SJCRH30 (cell line): ENCODE data around the gene CYB5R3. TPM values are rescaled to one million over a fixed set of nuclear protein-coding genes. Genes with fewer than 3 reads are reported as not detected.
"Not testable (repeated sequence)": the region's sequence is repeated elsewhere in the genome, so short reads cannot be mapped to it uniquely, and the experiment has no call there.

Experiments used
- DNase-seq, 2 experiments: peaks; one replicate each; pipeline ENCODE4 v3.0.0-alpha.2; 2015 to 2020
- H3K27ac ChIP-seq: fragments of 250-450 bp; sonication (Bioruptor Pico); 2 replicates; pipeline ENCODE4 v1.5.1; 2020; ENCODE audit warnings: mild to moderate bottlenecking, moderate library complexity
- H3K27me3 ChIP-seq: fragments of 250-450 bp; sonication (Bioruptor Pico); 2 replicates; pipeline ENCODE4 v1.5.1; 2020; ENCODE audit warnings: mild to moderate bottlenecking, moderate library complexity
- H3K36me3 ChIP-seq: fragments of 250-450 bp; sonication (Bioruptor Pico); 2 replicates; pipeline ENCODE4 v1.5.1; 2020; ENCODE audit warnings: mild to moderate bottlenecking, moderate library complexity
- H3K4me1 ChIP-seq: fragments of 250-450 bp; sonication (Bioruptor Pico); 2 replicates; pipeline ENCODE4 v1.5.1; 2020; ENCODE audit warnings: mild to moderate bottlenecking, moderate library complexity
- H3K4me3 ChIP-seq: fragments of 250-450 bp; sonication (Bioruptor Pico); 2 replicates; pipeline ENCODE4 v1.5.1; 2020; ENCODE audit warnings: mild to moderate bottlenecking, moderate library complexity
- H3K9me3 ChIP-seq: fragments of 250-450 bp; sonication (Bioruptor Pico); replicated peaks from 2 replicates; pipeline ENCODE4 v1.5.1; 2020; ENCODE audit warnings: mild to moderate bottlenecking, moderate library complexity
- total RNA-seq: library from RNA; depleted of rRNA; stranded (reverse); fragments of >200 nt; shearing (Covaris generic); gene quantifications from 2 replicates; pipeline ENCODE4 v1.2.3, GENCODE V29; 2014

Gene CYB5R3
- total RNA-seq, 1 experiment from 2014 or later, result 73.9 TPM

GRCh38 chr22:42595434-42595833 is 53.8 kb downstream of the CYB5R3 start:
- H3K4me3 ChIP-seq, result no peak overlapping the region
- H3K27ac ChIP-seq, result no peak overlapping the region
- no peaks in the 10 kb centered on the region for H3K4me1 ChIP-seq
- peaks cover 88% of the 10 kb centered on the region for H3K36me3 ChIP-seq
- H3K9me3 ChIP-seq, result no peaks in the 10 kb centered on the region
- no peaks in the 10 kb centered on the region for H3K27me3 ChIP-seq
- no peak for DNase-seq

- no peak for DNase-seq
- H3K27me3 ChIP-seq, result no peaks in the 10 kb centered on the region
- no peak overlapping the region for H3K27ac ChIP-seq
- no peak overlapping the region for H3K4me3 ChIP-seq
- H3K9me3 ChIP-seq, result no peaks in the 10 kb centered on the region
- peaks cover 85% of the 10 kb centered on the region for H3K36me3 ChIP-seq
- H3K4me1 ChIP-seq, result no peaks in the 10 kb centered on the region
Observed at GRCh38 chr22:42591987-42592386, 57.2 kb downstream of the CYB5R3 start.

- no peak for DNase-seq
- Histone ChIP-seq H3K36me3 (peaks cover 79% of the 10 kb centered on the region), H3K27me3 (no peaks in the 10 kb centered on the region), H3K9me3 (no peaks in the 10 kb centered on the region), H3K4me3 (no peak overlapping the region), H3K4me1 (no peaks in the 10 kb centered on the region), H3K27ac (no peak overlapping the region)
Observed at GRCh38 chr22:42587588-42588175, 61.5 kb downstream of the CYB5R3 start.

GRCh38 chr22:42586381-42586780 is 62.8 kb downstream of the CYB5R3 start:
- no peaks in the 10 kb centered on the region for H3K27me3 ChIP-seq
- H3K36me3 ChIP-seq, result peaks cover 75% of the 10 kb centered on the region
- DNase-seq, result no peak
- no peaks in the 10 kb centered on the region for H3K9me3 ChIP-seq
- no peak overlapping the region for H3K27ac ChIP-seq
- H3K4me3 ChIP-seq, result no peak overlapping the region
- no peaks in the 10 kb centered on the region; the same call in 1 of the 2 replicates for H3K4me1 ChIP-seq

- Histone ChIP-seq H3K36me3 (peaks cover 64% of the 10 kb centered on the region), H3K9me3 (no peaks in the 10 kb centered on the region)
Observed at GRCh38 chr22:42585096-42585495, 64.1 kb downstream of the CYB5R3 start.

GRCh38 chr22:42584364-42584940 is 64.7 kb downstream of the CYB5R3 start:
- H3K4me1 ChIP-seq, result no peaks in the 10 kb centered on the region; the same call in 1 of the 2 replicates
- H3K9me3 ChIP-seq, result no peaks in the 10 kb centered on the region
- H3K27me3 ChIP-seq, result no peaks in the 10 kb centered on the region
- DNase-seq, result no peak
- no peak overlapping the region for H3K27ac ChIP-seq
- H3K36me3 ChIP-seq, result peaks cover 65% of the 10 kb centered on the region
- no peak overlapping the region for H3K4me3 ChIP-seq

More at GRCh38 chr22:42585096-42585495, 64.1 kb downstream of the CYB5R3 start:
- Histone ChIP-seq H3K27ac (no peak overlapping the region), H3K27me3 (no peaks in the 10 kb centered on the region), H3K4me3 (no peak overlapping the region), H3K4me1 (no peaks in the 10 kb centered on the region; the same call in 1 of the 2 replicates)
- no peak for DNase-seq

- Histone ChIP-seq H3K27me3 (no peaks in the 10 kb centered on the region), H3K9me3 (no peaks in the 10 kb centered on the region), H3K27ac (no peak overlapping the region), H3K4me1 (no peaks in the 10 kb centered on the region; the same call in 1 of the 2 replicates), H3K4me3 (no peak overlapping the region), H3K36me3 (peaks cover 63% of the 10 kb centered on the region)
- DNase-seq, result no peak
Observed at GRCh38 chr22:42582987-42583386, 66.2 kb downstream of the CYB5R3 start.

GRCh38 chr22:42581762-42582716 is 67.2 kb downstream of the CYB5R3 start:
- DNase-seq, result peak; percentile 84 to 88
- no peaks in the 10 kb centered on the region for H3K9me3 ChIP-seq
- H3K27me3 ChIP-seq, result no peaks in the 10 kb centered on the region
- peaks cover 5% of the 10 kb centered on the region for H3K4me1 ChIP-seq
- peaks cover 61% of the 10 kb centered on the region for H3K36me3 ChIP-seq
- H3K27ac ChIP-seq, result peak overlapping the region; percentile 71
- peak overlapping the region; percentile 100 for H3K4me3 ChIP-seq

GRCh38 chr22:42581194-42581761 is 67.9 kb downstream of the CYB5R3 start:
- H3K36me3 ChIP-seq, result peaks cover 53% of the 10 kb centered on the region
- peak overlapping the region; percentile 100 for H3K4me3 ChIP-seq
- H3K27me3 ChIP-seq, DNase-seq, H3K9me3 ChIP-seq, H3K4me1 ChIP-seq: not testable (repeated sequence)
- H3K27ac ChIP-seq, result peak overlapping the region; percentile 71

GRCh38 chr22:42580040-42580439 is 69.2 kb downstream of the CYB5R3 start:
- H3K9me3 ChIP-seq, H3K27ac ChIP-seq, H3K4me3 ChIP-seq, H3K27me3 ChIP-seq, H3K4me1 ChIP-seq, DNase-seq: not testable (repeated sequence)
- peaks cover 43% of the 10 kb centered on the region for H3K36me3 ChIP-seq

GRCh38 chr22:42577623-42578240 is 71.5 kb downstream of the CYB5R3 start:
- peaks cover 37% of the 10 kb centered on the region for H3K36me3 ChIP-seq
- peak overlapping the region; percentile 44 for H3K27ac ChIP-seq
- H3K27me3 ChIP-seq, result no peaks in the 10 kb centered on the region
- no peaks in the 10 kb centered on the region for H3K9me3 ChIP-seq
- DNase-seq, result no peak
- peaks cover 6% of the 10 kb centered on the region for H3K4me1 ChIP-seq
- H3K4me3 ChIP-seq, result no peak overlapping the region

- H3K4me3 ChIP-seq, H3K4me1 ChIP-seq, H3K27me3 ChIP-seq, H3K9me3 ChIP-seq: not testable (repeated sequence)
- H3K36me3 ChIP-seq, result peaks cover 39% of the 10 kb centered on the region
- peak; percentile 61 to 75 for DNase-seq
- peak overlapping the region; percentile 44 for H3K27ac ChIP-seq
Observed at GRCh38 chr22:42577141-42577540, 72.1 kb downstream of the CYB5R3 start.

GRCh38 chr22:42575996-42576574 is 73.1 kb downstream of the CYB5R3 start:
- not testable (repeated sequence) for H3K4me1 ChIP-seq, H3K27me3 ChIP-seq, DNase-seq, H3K27ac ChIP-seq, H3K4me3 ChIP-seq, H3K9me3 ChIP-seq
- peaks cover 36% of the 10 kb centered on the region for H3K36me3 ChIP-seq

- H3K9me3 ChIP-seq, H3K4me3 ChIP-seq, H3K27ac ChIP-seq, H3K4me1 ChIP-seq, H3K27me3 ChIP-seq, DNase-seq: not testable (repeated sequence)
- H3K36me3 ChIP-seq, result peaks cover 30% of the 10 kb centered on the region; the same call in 1 of the 2 replicates
Observed at GRCh38 chr22:42574468-42574867, 74.7 kb downstream of the CYB5R3 start.
